Fibroblast of pulmonary artery (primary cell): Measurements from ENCODE around the gene ID2.
A peak's percentile ranks its signal among the peaks of the same experiment; 100 is the strongest.

Experiments used
- DNase-seq: peaks from one replicate; pipeline ENCODE4 v3.0.0-alpha.2; 2010; ENCODE audit warnings: low read depth
- H3K4me3 ChIP-seq: replicated peaks from 2 replicates; pipeline ENCODE4 v1.5.1; 2011; ENCODE audit warnings: low read depth, mild to moderate bottlenecking, control low read depth, low read length, moderate library complexity
- CTCF ChIP-seq: IDR thresholded peaks from 2 replicates; pipeline ENCODE4 v1.5.1; 2011; ENCODE audit warnings: mild to moderate bottlenecking, control low read depth, low read length, inconsistent platforms; ENCODE audit errors: missing control alignments

ID2 gene

GRCh38 chr2:8681786-8682692, at the start of gene ID2:
ID2 (plus strand) TSS chr2:8682056; CDS start chr2:8682166, 110 bp downstream.
- TF ChIP-seq CTCF, result peak; percentile 2
- DNase-seq, result peak; percentile 99
- H3K4me3 ChIP-seq, result peak within 1 kb of the TSS; percentile 78

- H3K4me3 ChIP-seq, result no peak overlapping the region
- no peak for TF ChIP-seq CTCF
- DNase-seq, result no peak
These were observed 49.1 kb upstream of the ID2 start for GRCh38 chr2:8632755-8633154.

GRCh38 chr2:8633186-8633734, 48.6 kb upstream of the ID2 start:
- H3K4me3 ChIP-seq, result no peak overlapping the region
- no peak for DNase-seq
- TF ChIP-seq CTCF, result no peak

- DNase-seq, result peak; percentile 87
- TF ChIP-seq CTCF, result no peak
- no peak overlapping the region for H3K4me3 ChIP-seq
These were observed 48.0 kb upstream of the ID2 start for GRCh38 chr2:8633735-8634313.

GRCh38 chr2:8634466-8635172, 47.2 kb upstream of the ID2 start:
- DNase-seq, result no peak
- no peak overlapping the region for H3K4me3 ChIP-seq
- TF ChIP-seq CTCF, result no peak

- H3K4me3 ChIP-seq, result no peak overlapping the region
- TF ChIP-seq CTCF, result no peak
- peak; percentile 8 for DNase-seq
These were observed 45.8 kb upstream of the ID2 start for GRCh38 chr2:8636041-8636491.
